ENCODE results near the gene BHLHE23.

DNA sequence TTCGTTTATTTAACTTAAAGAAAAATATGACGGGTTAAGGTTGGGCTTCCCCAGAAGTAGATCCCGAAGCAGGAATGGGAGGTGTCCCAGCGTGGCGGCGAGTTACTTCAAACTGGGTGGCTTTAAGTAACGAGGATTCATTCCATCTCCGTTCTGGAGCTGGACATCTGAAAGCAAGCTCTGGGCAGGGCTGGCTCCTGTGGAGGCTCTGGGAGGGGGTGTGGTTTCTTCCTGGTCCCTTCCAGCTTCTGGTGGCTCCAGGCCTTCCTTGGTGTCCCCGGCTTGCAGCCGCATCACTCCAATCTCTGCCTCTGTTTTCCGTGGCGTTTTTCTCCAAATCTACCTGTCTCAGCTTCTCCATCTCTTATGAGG is 47.3 kb upstream of the BHLHE23 start:
- TF ChIP-seq TAF1 (IDR thresholded peaks at IDR 0.05; ENCODE audit: borderline replicate concordance, insufficient read depth, low read length) (no peak), POLR2AphosphoS5 (IDR thresholded peaks at IDR 0.05; ENCODE audit: low read depth, low read length) (no peak), REST (IDR thresholded peaks at IDR 0.05; ENCODE audit: insufficient read depth in 1 of 2, low read depth in 2 of 2, low read length in 2 of 2) (no peak), FOXP2 (optimal IDR thresholded peaks at IDR 0.05; ENCODE audit: borderline replicate concordance, extremely low read depth, extremely low read length, insufficient read depth) (no peak)
